ENCODE data around the gene TCEA3. TPM values are rescaled to one million over a fixed set of nuclear protein-coding genes. Genes with fewer than 3 reads are reported as not detected.

TCEA3 gene
- total RNA-seq, 2 experiments from 2014 or later = 7.0 to 8.3 TPM

- peaks cover 8% of the 10 kb centered on the region for H3K4me1 Mint-ChIP-seq (ENCODE audit: low read depth)
- DNase-seq (no peak), ATAC-seq (no peak)
- CTCF ChIA-PET = interaction anchor here (1.4 to 3.4 kb wide), 3 partner anchors 13 to 17 kb away, joined by 3 to 9 read pairs (median 7); no protein-coding TSS in a partner anchor
- H3K27me3 Mint-ChIP-seq = no peaks in the 10 kb centered on the region
- H3K4me3 Mint-ChIP-seq = no peak overlapping the region
- TF ChIP-seq CTCF (IDR thresholded peaks at IDR 0.05) = no peak
- no peaks in the 10 kb centered on the region for H3K9me3 Mint-ChIP-seq
- H3K36me3 Mint-ChIP-seq (ENCODE audit: low read depth) = no peaks in the 10 kb centered on the region
- POLR2A ChIA-PET = no interaction called here
- H3K27ac Mint-ChIP-seq = no peak overlapping the region
- intact Hi-C loops (cut with micrococcal nuclease) = no loop called here
Measured at GRCh38 chr1:23417570-23417969, 7.0 kb downstream of the TCEA3 start.

GRCh38 chr1:23416964-23417363 is 7.6 kb downstream of the TCEA3 start:
- Mint-ChIP-seq H3K9me3 (no peaks in the 10 kb centered on the region), H3K27me3 (no peaks in the 10 kb centered on the region), H3K27ac (no peak overlapping the region), H3K36me3 (ENCODE audit: low read depth) (no peaks in the 10 kb centered on the region), H3K4me1 (ENCODE audit: low read depth) (peaks cover 2% of the 10 kb centered on the region), H3K4me3 (no peak overlapping the region)
- intact Hi-C loops (cut with micrococcal nuclease) = no loop called here
- ATAC-seq = no peak
- CTCF ChIA-PET = interaction anchor here (2.4 to 3.4 kb wide), 2 partner anchors 12 to 14 kb away, joined by 7 to 9 read pairs; no protein-coding TSS in a partner anchor
- POLR2A ChIA-PET = no interaction called here
- TF ChIP-seq CTCF (IDR thresholded peaks at IDR 0.05) = no peak
- no peak for DNase-seq

- no peak for DNase-seq
- TF ChIP-seq CTCF (IDR thresholded peaks at IDR 0.05) = no peak
- no peaks in the 10 kb centered on the region for H3K9me3 Mint-ChIP-seq
- intact Hi-C loops (cut with micrococcal nuclease) = no loop called here
- H3K4me3 Mint-ChIP-seq = no peak overlapping the region
- H3K36me3 Mint-ChIP-seq (ENCODE audit: low read depth) = no peaks in the 10 kb centered on the region
- ATAC-seq = no peak
- no peaks in the 10 kb centered on the region for H3K27me3 Mint-ChIP-seq
- no peak overlapping the region for H3K27ac Mint-ChIP-seq
- ChIA-PET CTCF (interaction anchor here (0.9 kb wide), 1 partner anchor 27 kb away, joined by 4 read pairs; no protein-coding TSS in a partner anchor), POLR2A (interaction anchor here (1.0 kb wide), 1 partner anchor 9 kb away, joined by 3 read pairs; no protein-coding TSS in a partner anchor)
- H3K4me1 Mint-ChIP-seq (ENCODE audit: low read depth) = peaks cover 4% of the 10 kb centered on the region
Measured at GRCh38 chr1:23408797-23409290, 15.7 kb downstream of the TCEA3 start.

GRCh38 chr1:23407016-23407630 is 17.4 kb downstream of the TCEA3 start:
- ATAC-seq = no peak
- ChIA-PET CTCF (no interaction called here), POLR2A (no interaction called here)
- no peak overlapping the region for H3K27ac Mint-ChIP-seq
- no peaks in the 10 kb centered on the region for H3K9me3 Mint-ChIP-seq
- H3K4me1 Mint-ChIP-seq (ENCODE audit: low read depth) = peaks cover 4% of the 10 kb centered on the region
- no peak for DNase-seq
- intact Hi-C loops (cut with micrococcal nuclease) = no loop called here
- H3K36me3 Mint-ChIP-seq (ENCODE audit: low read depth) = no peaks in the 10 kb centered on the region
- no peak overlapping the region for H3K4me3 Mint-ChIP-seq
- TF ChIP-seq CTCF (IDR thresholded peaks at IDR 0.05) = no peak
- no peaks in the 10 kb centered on the region for H3K27me3 Mint-ChIP-seq

- intact Hi-C loops (cut with micrococcal nuclease) = no loop called here
- POLR2A ChIA-PET = no interaction called here
Measured at GRCh38 chr1:23405946-23406345, 18.6 kb downstream of the TCEA3 start.

More at GRCh38 chr1:23405946-23406345, 18.6 kb downstream of the TCEA3 start:
- Mint-ChIP-seq H3K36me3 (ENCODE audit: low read depth) (no peaks in the 10 kb centered on the region), H3K4me1 (ENCODE audit: low read depth) (peaks cover 4% of the 10 kb centered on the region), H3K27ac (no peak overlapping the region), H3K9me3 (no peaks in the 10 kb centered on the region), H3K4me3 (no peak overlapping the region), H3K27me3 (no peaks in the 10 kb centered on the region)
- no peak for ATAC-seq
- no peak for DNase-seq
- CTCF ChIA-PET = interaction anchor here (3.5 to 3.7 kb wide), 2 partner anchors 15 to 92 kb away, joined by 17 to 22 read pairs; no protein-coding TSS in a partner anchor
- no peak for TF ChIP-seq CTCF (IDR thresholded peaks at IDR 0.05)
